ENCODE measurements around the gene DAZL.
A peak's percentile ranks its signal among the peaks of the same experiment; 100 is the strongest.
"Not testable (repeated sequence)": the region's sequence is repeated elsewhere in the genome, so short reads cannot be mapped to it uniquely, and the experiment has no call there.

DAZL gene

GRCh38 chr3:16604887-16605602 lies at the start of gene DAZL:
Gene DAZL, minus strand, starts transcription at chr3:16605423. Its CDS starts 218 bp downstream, at chr3:16605205.
- DNase-seq (ENCODE audit: low read depth, low spot score), result no peak

GRCh38 chr3:16654976-16655375 lies 49.8 kb upstream of the DAZL start:
- no peak for DNase-seq (ENCODE audit: low read depth, low spot score)

- DNase-seq (ENCODE audit: low read depth, low spot score), result no peak
These were observed 48.5 kb upstream of the DAZL start for GRCh38 chr3:16653712-16654111.

GRCh38 chr3:16647668-16648067 lies 42.4 kb upstream of the DAZL start:
- no peak for DNase-seq (ENCODE audit: low read depth, low spot score)

- DNase-seq (ENCODE audit: low read depth, low spot score), result no peak
These were observed 34.6 kb upstream of the DAZL start for GRCh38 chr3:16639806-16640205.

- no peak for DNase-seq (ENCODE audit: low read depth, low spot score)
These were observed 28.7 kb upstream of the DAZL start for GRCh38 chr3:16633948-16634347.

- no peak for DNase-seq (ENCODE audit: low read depth, low spot score)
These were observed 27.2 kb upstream of the DAZL start for GRCh38 chr3:16632395-16632794.

- no peak for DNase-seq (ENCODE audit: low read depth, low spot score)
These were observed 13.5 kb upstream of the DAZL start for GRCh38 chr3:16618721-16619120.

GRCh38 chr3:16617155-16617554 lies 11.9 kb upstream of the DAZL start:
- not testable (repeated sequence) for DNase-seq (ENCODE audit: low read depth, low spot score)

- DNase-seq (ENCODE audit: low read depth, low spot score), result no peak
These were observed 10.9 kb upstream of the DAZL start for GRCh38 chr3:16616083-16616482.

GRCh38 chr3:16614033-16615031 lies 9.1 kb upstream of the DAZL start:
- no peak for DNase-seq (ENCODE audit: low read depth, low spot score)

- DNase-seq (ENCODE audit: low read depth, low spot score), result no peak
These were observed 4.8 kb upstream of the DAZL start for GRCh38 chr3:16609927-16610580.

GRCh38 chr3:16608816-16609215 lies 3.6 kb upstream of the DAZL start:
- no peak for DNase-seq (ENCODE audit: low read depth, low spot score)

GRCh38 chr3:16607718-16608117 lies 2.5 kb upstream of the DAZL start:
- no peak for DNase-seq (ENCODE audit: low read depth, low spot score)

GRCh38 chr3:16606398-16606797 lies 1.2 kb upstream of the DAZL start:
- no peak for DNase-seq (ENCODE audit: low read depth, low spot score)

GRCh38 chr3:16605966-16606365 lies 743 bp upstream of the DAZL start:
- no peak for DNase-seq (ENCODE audit: low read depth, low spot score)

- DNase-seq (ENCODE audit: low read depth, low spot score), result no peak
These were observed 790 bp downstream of the DAZL start for GRCh38 chr3:16604433-16604832.

GRCh38 chr3:16601537-16602005 lies 3.7 kb downstream of the DAZL start:
- DNase-seq (ENCODE audit: low read depth, low spot score), result no peak

- peak; percentile 69 for DNase-seq (ENCODE audit: low read depth, low spot score)
These were observed 4.3 kb downstream of the DAZL start for GRCh38 chr3:16600780-16601536.

- no peak for DNase-seq (ENCODE audit: low read depth, low spot score)
These were observed 5.5 kb downstream of the DAZL start for GRCh38 chr3:16599694-16600093.

GRCh38 chr3:16596352-16597032 lies 8.7 kb downstream of the DAZL start:
- DNase-seq (ENCODE audit: low read depth, low spot score), result no peak
